H9 (cell line): Measurements from ENCODE around the gene GPR89A. TPM values are rescaled to one million over a fixed set of nuclear protein-coding genes. Genes with fewer than 3 reads are reported as not detected.

Experiments used
- DNase-seq: peaks from one replicate; pipeline ENCODE4 v3.0.0-alpha.2; 2017
- H2AFZ ChIP-seq: one replicate; pipeline ENCODE4 v1.6.1; 2013; ENCODE audit warnings: mild to moderate bottlenecking, low read length, control low read depth, moderate library complexity
- H2AK5ac ChIP-seq: 2 replicates; pipeline ENCODE4 v1.6.1; 2013; ENCODE audit warnings: low read length, control low read depth, mixed read lengths; ENCODE audit not compliant: insufficient read length
- H2BK120ac ChIP-seq: one replicate; pipeline ENCODE4 v1.6.1; 2013; ENCODE audit warnings: low read depth, mild to moderate bottlenecking, low read length, control low read depth, inconsistent platforms; ENCODE audit not compliant: poor library complexity, severe bottlenecking
- H2BK12ac ChIP-seq: 2 replicates; pipeline ENCODE4 v1.6.1; 2013; ENCODE audit warnings: low read length, control low read depth, mixed read lengths, low read depth; ENCODE audit not compliant: insufficient read length
- H2BK15ac ChIP-seq: 2 replicates; pipeline ENCODE4 v1.6.1; 2013; ENCODE audit warnings: low read depth, low read length, control low read depth
- H2BK20ac ChIP-seq: one replicate; pipeline ENCODE4 v1.6.1; 2013; ENCODE audit warnings: low read depth, mild to moderate bottlenecking, low read length, control low read depth, inconsistent platforms; ENCODE audit not compliant: poor library complexity, severe bottlenecking
- H2BK5ac ChIP-seq: 2 replicates; pipeline ENCODE4 v1.6.1; 2013; ENCODE audit warnings: low read length, control low read depth, mixed read lengths; ENCODE audit not compliant: insufficient read length
- H3K14ac ChIP-seq: 2 replicates; pipeline ENCODE4 v1.6.1; 2013; ENCODE audit warnings: low read length, control low read depth; ENCODE audit not compliant: insufficient read depth
- H3K18ac ChIP-seq: 2 replicates; pipeline ENCODE4 v1.6.1; 2013; ENCODE audit warnings: low read depth, mild to moderate bottlenecking, mixed read lengths, low read length, control low read depth; ENCODE audit not compliant: insufficient read length
- H3K23ac ChIP-seq: 2 replicates; pipeline ENCODE4 v1.6.1; 2013; ENCODE audit warnings: low read length, control low read depth, mixed read lengths, low read depth; ENCODE audit not compliant: insufficient read length
- H3K23me2 ChIP-seq: 2 replicates; pipeline ENCODE4 v1.6.1; 2013; ENCODE audit warnings: low read depth, mild to moderate bottlenecking, mixed read lengths, low read length, control low read depth; ENCODE audit not compliant: insufficient read length, poor library complexity, severe bottlenecking
- H3K27ac ChIP-seq: 2 replicates; pipeline ENCODE4 v1.5.1; 2013; ENCODE audit warnings: low read length, control low read depth, mixed read lengths, low read depth; ENCODE audit not compliant: insufficient read length
- H3K27me3 ChIP-seq: 2 replicates; pipeline ENCODE4 v1.6.1; 2013; ENCODE audit warnings: low read length, control low read depth, inconsistent platforms; ENCODE audit not compliant: insufficient read depth
- H3K4ac ChIP-seq: 2 replicates; pipeline ENCODE4 v1.6.1; 2013; ENCODE audit warnings: low read depth, mild to moderate bottlenecking, control low read depth, inconsistent platforms, low read length, moderate library complexity
- H3K4me1 ChIP-seq: 2 replicates; pipeline ENCODE4 v1.6.1; 2013; ENCODE audit warnings: low read length, control low read depth, inconsistent platforms; ENCODE audit not compliant: insufficient read depth
- H3K4me2 ChIP-seq: 2 replicates; pipeline ENCODE4 v1.6.1; 2013; ENCODE audit warnings: low read length, control low read depth, mixed read lengths; ENCODE audit not compliant: insufficient read length, insufficient read depth
- H3K56ac ChIP-seq: 2 replicates; pipeline ENCODE4 v1.6.1; 2013; ENCODE audit warnings: low read depth, mild to moderate bottlenecking, mixed read lengths, low read length, control low read depth; ENCODE audit not compliant: insufficient read length
- H3K79me1 ChIP-seq: 2 replicates; pipeline ENCODE4 v1.6.1; 2013; ENCODE audit warnings: low read depth, mild to moderate bottlenecking, moderate library complexity, low read length, control low read depth, inconsistent platforms; ENCODE audit not compliant: insufficient read depth, poor library complexity, severe bottlenecking
- H3K79me2 ChIP-seq: 2 replicates; pipeline ENCODE4 v1.6.1; 2013; ENCODE audit warnings: low read length, control low read depth, inconsistent platforms; ENCODE audit not compliant: insufficient read depth
- H3K9ac ChIP-seq: 2 replicates; pipeline ENCODE4 v1.6.1; 2013; ENCODE audit warnings: low read length, control low read depth, mixed read lengths; ENCODE audit not compliant: insufficient read length; ENCODE audit errors: extremely low read depth
- H3K9me3 ChIP-seq: one replicate; pipeline ENCODE4 v1.6.1; 2013; ENCODE audit warnings: low read depth, low read length, inconsistent platforms; ENCODE audit not compliant: control insufficient read depth
- H3T11ph ChIP-seq: one replicate; pipeline ENCODE4 v1.6.1; 2013; ENCODE audit warnings: mild to moderate bottlenecking, low read length, control low read depth, inconsistent platforms
- H4K20me1 ChIP-seq: one replicate; pipeline ENCODE4 v1.6.1; 2013; ENCODE audit not compliant: control insufficient read depth, insufficient read length, insufficient read depth
- H4K5ac ChIP-seq: 2 replicates; pipeline ENCODE4 v1.6.1; 2013; ENCODE audit warnings: low read depth, mild to moderate bottlenecking, mixed read lengths, low read length, control low read depth; ENCODE audit not compliant: insufficient read length
- H4K8ac ChIP-seq: replicated peaks from 2 replicates; pipeline ENCODE4 v1.6.1; 2013; ENCODE audit warnings: low read length, control low read depth, mixed read lengths, low read depth; ENCODE audit not compliant: insufficient read length
- H4K91ac ChIP-seq: 2 replicates; pipeline ENCODE4 v1.6.1; 2013; ENCODE audit warnings: low read depth, mild to moderate bottlenecking, moderate library complexity, mixed read lengths, low read length, control low read depth; ENCODE audit not compliant: insufficient read length
- H3K27ac Mint-ChIP-seq, 3 experiments: 2 replicates in 2 of 3; 3 replicates in 1 of 3; pipeline ENCODE4 v1.8.0; 2020 to 2021; ENCODE audit warnings: mixed read lengths in 3 of 3, mild to moderate bottlenecking in 1 of 3, moderate library complexity in 1 of 3
- H3K27me3 Mint-ChIP-seq: 2 replicates; pipeline ENCODE4 v1.8.0; 2021; ENCODE audit warnings: low read depth, mild to moderate bottlenecking, moderate library complexity, mixed read lengths
- H3K36me3 Mint-ChIP-seq, 3 experiments: 2 replicates in 2 of 3; 3 replicates in 1 of 3; pipeline ENCODE4 v1.8.0; 2020 to 2021; ENCODE audit warnings: low read depth in 3 of 3, mixed read lengths in 3 of 3; ENCODE audit not compliant: insufficient read depth in 1 of 3
- H3K4me1 Mint-ChIP-seq, 2 experiments: 2 replicates each; pipeline ENCODE4 v1.8.0; 2020; ENCODE audit warnings: mixed read lengths in 2 of 2
- H3K4me3 Mint-ChIP-seq, 2 experiments: 2 replicates in 1 of 2; 3 replicates in 1 of 2; pipeline ENCODE4 v1.8.0; 2020 to 2021; ENCODE audit warnings: mild to moderate bottlenecking in 2 of 2, mixed read lengths in 2 of 2, moderate library complexity in 1 of 2
- H3K9me3 Mint-ChIP-seq, 2 experiments: 2 replicates in 1 of 2; 3 replicates in 1 of 2; pipeline ENCODE4 v1.8.0; 2020; ENCODE audit warnings: mild to moderate bottlenecking in 2 of 2, mixed read lengths in 2 of 2, moderate library complexity in 1 of 2
- WGBS: extraction: QIAGEN DNeasy Blood & Tissue Kit; methylation state at CpG from one replicate; pipeline ENCODE4 v1.1.7; 2013; ENCODE audit warnings: missing lambda C conversion rate, low lambda C conversion rate, mixed read lengths; ENCODE audit not compliant: insufficient read length; ENCODE audit errors: extremely low coverage; 5-methylcytosine and 5-hydroxymethylcytosine counted together
- total RNA-seq: library from RNA; stranded (reverse); gene quantifications from 2 replicates; pipeline ENCODE4 v1.2.1, GENCODE V29; 2021
- TF ChIP-seq, protein P1 (sequence below): fragments of 200-600 bp; sonication (generic); conservative IDR thresholded peaks from 3 replicates; pipeline ENCODE4 v1.8.0; 2021; ENCODE audit warnings: antibody characterized with exemption, mild to moderate bottlenecking

Gene GPR89A
- total RNA-seq, 1 experiment from 2014 or later, result 30.1 TPM

DNA sequence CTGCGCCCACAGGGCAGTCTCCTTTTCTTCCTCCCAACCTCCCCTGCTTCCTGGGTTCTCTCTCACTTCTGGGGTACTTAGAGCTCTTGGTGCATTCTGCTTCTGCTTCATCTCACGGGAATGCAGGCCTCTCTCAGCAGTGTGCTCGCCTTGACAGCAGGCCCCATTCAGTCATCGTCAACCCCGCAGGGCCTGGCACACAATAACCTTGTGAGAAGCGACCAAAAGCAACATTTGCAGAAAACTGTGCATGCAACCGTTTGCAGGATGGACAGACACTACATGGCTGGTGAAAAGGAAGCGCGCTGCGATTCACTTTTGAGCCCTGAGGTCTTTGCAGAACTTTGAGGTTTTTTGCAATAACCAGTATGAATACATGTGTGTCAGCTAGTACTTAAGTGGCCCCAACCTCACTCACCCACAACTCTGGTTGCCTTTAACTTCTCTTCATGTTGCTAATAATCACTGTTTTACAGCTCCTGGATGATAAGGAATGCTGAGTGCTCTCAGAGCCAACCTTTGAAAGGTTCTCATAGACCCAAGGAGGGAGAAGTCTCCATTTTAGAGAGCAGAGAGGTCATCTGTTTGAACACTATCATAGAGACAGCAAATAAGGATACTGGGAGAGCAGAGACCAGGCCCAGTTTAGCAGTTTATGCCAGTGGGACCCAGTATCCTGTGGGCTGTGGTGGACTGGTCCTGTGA is 109.0 kb downstream of the GPR89A start:
- H3K14ac ChIP-seq, result no peak overlapping the region
- no peaks in the 10 kb centered on the region for H3K36me3 Mint-ChIP-seq
- H3K27me3 Mint-ChIP-seq, result peaks cover 29% of the 10 kb centered on the region
- no peak for DNase-seq
- no peaks in the 10 kb centered on the region for H3K79me1 ChIP-seq
- no peak overlapping the region for H2BK12ac ChIP-seq
- H3K9me3 ChIP-seq, result no peaks in the 10 kb centered on the region
- no peak overlapping the region for H2AK5ac ChIP-seq
- H3K4ac ChIP-seq, result no peak overlapping the region
- no peak overlapping the region; a peak in 1 of 7 replicates for H3K27ac Mint-ChIP-seq
- H2BK20ac ChIP-seq, result no peak overlapping the region
- peaks cover 4% of the 10 kb centered on the region for H3K23me2 ChIP-seq
- no peak overlapping the region for H3K9ac ChIP-seq
- no peak overlapping the region for H2BK120ac ChIP-seq
- H2BK15ac ChIP-seq, result no peak overlapping the region
- H4K20me1 ChIP-seq, result no peaks in the 10 kb centered on the region
- no peak overlapping the region for H3K4me3 Mint-ChIP-seq
- no peaks in the 10 kb centered on the region for H3K9me3 Mint-ChIP-seq
- no peaks in the 10 kb centered on the region for H3K27me3 ChIP-seq
- H3T11ph ChIP-seq, result no peak overlapping the region
- H3K56ac ChIP-seq, result no peak overlapping the region
- H3K4me1 Mint-ChIP-seq, result peaks cover 5 to 15% of the 10 kb centered on the region in 2 experiments; a peak in 3 of 4 replicates
- TF ChIP-seq, protein P1, sequence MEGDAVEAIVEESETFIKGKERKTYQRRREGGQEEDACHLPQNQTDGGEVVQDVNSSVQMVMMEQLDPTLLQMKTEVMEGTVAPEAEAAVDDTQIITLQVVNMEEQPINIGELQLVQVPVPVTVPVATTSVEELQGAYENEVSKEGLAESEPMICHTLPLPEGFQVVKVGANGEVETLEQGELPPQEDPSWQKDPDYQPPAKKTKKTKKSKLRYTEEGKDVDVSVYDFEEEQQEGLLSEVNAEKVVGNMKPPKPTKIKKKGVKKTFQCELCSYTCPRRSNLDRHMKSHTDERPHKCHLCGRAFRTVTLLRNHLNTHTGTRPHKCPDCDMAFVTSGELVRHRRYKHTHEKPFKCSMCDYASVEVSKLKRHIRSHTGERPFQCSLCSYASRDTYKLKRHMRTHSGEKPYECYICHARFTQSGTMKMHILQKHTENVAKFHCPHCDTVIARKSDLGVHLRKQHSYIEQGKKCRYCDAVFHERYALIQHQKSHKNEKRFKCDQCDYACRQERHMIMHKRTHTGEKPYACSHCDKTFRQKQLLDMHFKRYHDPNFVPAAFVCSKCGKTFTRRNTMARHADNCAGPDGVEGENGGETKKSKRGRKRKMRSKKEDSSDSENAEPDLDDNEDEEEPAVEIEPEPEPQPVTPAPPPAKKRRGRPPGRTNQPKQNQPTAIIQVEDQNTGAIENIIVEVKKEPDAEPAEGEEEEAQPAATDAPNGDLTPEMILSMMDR, result no peak
- H3K18ac ChIP-seq, result no peak overlapping the region
- H3K4me2 ChIP-seq, result no peak overlapping the region
- no peak overlapping the region for H3K23ac ChIP-seq
- H2BK5ac ChIP-seq, result no peak overlapping the region
- no peaks in the 10 kb centered on the region for H3K4me1 ChIP-seq
- H2AFZ ChIP-seq, result no peak overlapping the region
- H3K79me2 ChIP-seq, result no peaks in the 10 kb centered on the region
- H3K27ac ChIP-seq, result no peak overlapping the region
- H4K91ac ChIP-seq, result no peak overlapping the region
- WGBS, result no CpG with 5 or more reads among the region's 10 CpGs
- H4K8ac ChIP-seq, result no peak overlapping the region
- H4K5ac ChIP-seq, result no peak overlapping the region
